GM19043 (cell line): Measurements from ENCODE around the gene CBX7.
"Not testable (repeated sequence)": the region's sequence is repeated elsewhere in the genome, so short reads cannot be mapped to it uniquely, and the experiment has no call there.

ENCODE experiments used
- ATAC-seq: cut with Tn5 transposase; IDR thresholded peaks from one replicate; pipeline ENCODE4 v1.9.1; 2021; ENCODE audit warnings: low read depth; ENCODE audit not compliant: unreplicated experiment

CBX7 gene

GRCh38 chr22:39174498-39175352, 22.2 kb upstream of the CBX7 start:
- ATAC-seq, result no peak

- ATAC-seq, result no peak
Measured at GRCh38 chr22:39173787-39174497, 21.5 kb upstream of the CBX7 start.

DNA sequence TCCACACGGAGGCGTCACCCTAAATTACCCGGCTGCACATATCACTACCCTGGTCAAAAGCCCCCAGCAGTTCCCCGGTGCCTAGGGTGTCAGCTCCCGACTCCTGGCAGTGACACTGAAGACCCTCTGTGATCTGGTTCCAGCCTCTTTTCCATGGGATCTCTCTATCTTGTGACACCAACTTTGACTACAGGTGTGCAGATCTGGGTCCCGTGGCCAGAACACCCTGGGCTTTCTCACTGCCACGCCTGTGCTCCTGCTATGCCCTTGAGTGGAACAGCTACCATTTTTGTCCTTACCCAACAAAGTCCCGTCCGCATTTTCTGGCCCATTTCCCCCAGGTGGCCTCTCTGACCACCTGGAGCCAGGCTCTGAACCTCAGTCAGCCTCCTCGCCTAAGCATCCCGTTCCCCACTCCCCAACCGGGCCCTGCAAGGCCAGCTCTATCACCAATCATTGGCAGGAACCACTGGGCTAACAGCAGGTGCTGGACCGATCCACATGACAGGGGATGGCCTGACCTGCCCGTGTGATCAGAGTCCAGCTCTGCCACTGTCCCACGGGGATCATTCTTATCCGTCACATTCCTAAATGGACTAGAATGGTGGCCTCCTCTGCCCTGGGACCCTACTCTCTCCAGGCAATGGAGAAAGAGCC, 20.7 kb upstream of the CBX7 start:
- ATAC-seq, result no peak

GRCh38 chr22:39172265-39173049, 20.0 kb upstream of the CBX7 start:
- not testable (repeated sequence) for ATAC-seq

- no peak for ATAC-seq
Measured at GRCh38 chr22:39171623-39172264, 19.3 kb upstream of the CBX7 start.

- ATAC-seq, result no peak
Measured at GRCh38 chr22:39170825-39171622, 18.5 kb upstream of the CBX7 start.

- no peak for ATAC-seq
Measured at GRCh38 chr22:39169797-39170466, 17.5 kb upstream of the CBX7 start.

GRCh38 chr22:39166547-39166946, 14.1 kb upstream of the CBX7 start:
- no peak for ATAC-seq

- ATAC-seq, result not testable (repeated sequence)
Measured at GRCh38 chr22:39156093-39156492, 3.6 kb upstream of the CBX7 start.

- ATAC-seq, result no peak
Measured at GRCh38 chr22:39155421-39155820, 2.9 kb upstream of the CBX7 start.

- no peak for ATAC-seq
Measured at GRCh38 chr22:39153220-39153717, 789 bp upstream of the CBX7 start.

DNA sequence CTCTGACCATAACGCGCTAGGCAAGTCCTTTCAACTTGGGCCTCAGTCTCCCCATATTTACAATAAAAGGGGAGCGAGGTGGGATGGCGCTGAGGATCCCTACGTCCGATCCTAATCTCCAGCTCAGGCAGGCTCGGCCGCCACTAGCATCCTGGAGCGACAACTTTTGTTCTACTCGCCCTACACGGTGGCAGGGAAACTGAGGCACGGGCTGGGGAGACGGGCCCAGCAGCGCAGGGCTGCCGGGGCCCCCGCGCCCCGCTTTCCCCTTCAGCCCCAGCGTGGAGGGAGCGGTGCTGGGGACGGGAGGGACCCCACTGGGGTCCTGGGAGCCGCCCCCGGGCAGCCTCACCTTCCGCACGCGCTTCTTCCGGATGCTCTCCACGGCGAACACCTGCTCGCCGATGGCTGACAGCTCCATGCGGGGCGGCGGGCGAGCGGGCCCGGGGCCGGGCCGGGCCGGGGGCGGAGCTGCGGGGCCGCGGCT, 413 bp downstream of the CBX7 start:
- no peak for ATAC-seq

DNA sequence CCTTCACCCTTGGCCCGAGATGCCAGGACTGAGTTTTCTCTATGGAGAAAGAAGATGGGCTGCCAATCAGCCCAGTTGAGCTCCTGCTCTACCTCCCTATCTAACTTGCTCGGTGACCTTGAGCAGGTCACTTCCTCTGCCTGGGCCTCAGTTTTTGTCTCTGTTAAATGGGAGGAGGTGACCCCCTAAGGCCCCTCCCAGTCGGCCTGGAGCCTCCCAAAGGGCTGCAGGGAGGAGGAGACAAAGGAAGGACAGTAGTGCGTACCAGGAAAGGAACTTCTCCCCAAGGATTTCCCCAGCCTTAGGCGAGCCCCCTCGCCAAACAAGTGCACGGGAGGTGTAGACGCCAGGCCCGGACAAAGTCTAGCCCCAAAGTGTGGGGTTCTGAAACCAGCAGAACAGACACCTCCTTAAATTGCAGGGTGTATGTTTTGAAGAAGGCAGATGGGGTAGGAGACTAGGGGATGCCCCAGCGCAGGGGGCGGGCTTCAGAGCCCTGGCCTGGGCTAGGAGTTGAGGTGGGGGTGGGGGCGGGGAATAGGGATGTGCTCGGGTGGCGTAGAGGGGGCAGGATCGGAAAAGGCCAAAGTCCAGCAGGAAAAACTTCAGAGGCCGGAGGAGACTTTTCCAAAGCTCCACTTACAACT, 1.0 kb downstream of the CBX7 start:
- no peak for ATAC-seq

DNA sequence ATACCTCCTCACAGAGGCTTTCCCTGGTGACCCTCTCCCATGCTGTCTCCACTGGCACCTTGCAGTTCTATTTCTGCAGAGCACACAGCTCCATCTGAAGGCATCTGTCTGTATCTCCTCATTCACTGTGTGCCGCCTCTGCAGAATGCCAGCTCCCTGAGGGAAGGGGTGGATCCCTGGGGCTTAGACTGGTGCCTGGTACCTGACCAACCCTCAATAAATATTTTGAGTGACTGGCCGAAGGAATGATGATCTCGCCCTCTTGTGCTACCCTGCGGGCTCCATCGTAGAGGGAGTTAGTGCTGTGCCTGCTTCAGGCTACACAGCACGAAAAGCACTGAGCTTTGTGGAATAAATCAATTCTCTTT, 1.6 kb downstream of the CBX7 start:
- no peak for ATAC-seq

DNA sequence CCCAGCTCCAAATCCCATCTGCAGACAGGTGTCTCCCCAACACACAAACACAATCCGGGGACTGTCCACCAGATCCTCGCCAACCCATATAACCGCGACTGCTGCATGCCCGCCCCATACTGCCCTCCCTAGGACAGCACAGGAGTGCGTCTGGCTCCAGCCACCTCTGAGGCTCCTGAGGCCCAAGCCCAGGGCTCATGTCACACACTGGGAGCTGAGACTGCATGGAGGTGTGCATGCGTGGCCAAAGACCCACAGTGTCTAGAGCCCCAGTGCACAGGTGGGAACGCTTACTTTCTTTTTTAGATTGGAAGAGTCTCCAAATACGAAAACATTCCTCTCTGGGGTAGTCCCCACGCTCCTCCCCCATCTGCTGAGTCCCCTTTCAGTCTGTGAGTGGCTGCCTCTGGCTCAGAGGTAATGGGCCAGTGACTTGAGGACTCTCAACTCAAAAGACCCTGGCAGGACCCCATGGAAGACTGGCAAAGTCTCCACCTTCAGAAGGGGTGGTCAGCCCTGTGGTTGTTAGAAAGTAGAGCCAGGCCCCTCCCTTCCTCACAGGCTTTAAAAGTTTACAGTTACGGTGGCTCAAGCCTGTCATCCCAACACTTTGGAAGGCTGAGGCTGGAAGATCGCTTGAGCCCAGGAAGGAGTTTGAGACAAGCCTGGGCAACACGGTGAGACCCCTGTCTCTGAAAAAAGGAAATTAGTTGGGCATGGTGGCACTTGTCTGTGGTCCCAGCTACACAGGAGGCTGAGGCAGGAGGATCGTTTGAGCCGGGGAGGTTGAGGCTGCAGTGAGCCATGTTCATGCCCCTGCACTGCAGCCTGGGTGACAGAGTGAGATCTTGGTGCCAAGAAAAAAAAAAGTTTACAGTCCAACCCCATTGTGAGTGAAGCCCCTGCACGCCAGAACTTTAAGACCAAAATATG, 2.3 kb downstream of the CBX7 start:
- no peak for ATAC-seq

DNA sequence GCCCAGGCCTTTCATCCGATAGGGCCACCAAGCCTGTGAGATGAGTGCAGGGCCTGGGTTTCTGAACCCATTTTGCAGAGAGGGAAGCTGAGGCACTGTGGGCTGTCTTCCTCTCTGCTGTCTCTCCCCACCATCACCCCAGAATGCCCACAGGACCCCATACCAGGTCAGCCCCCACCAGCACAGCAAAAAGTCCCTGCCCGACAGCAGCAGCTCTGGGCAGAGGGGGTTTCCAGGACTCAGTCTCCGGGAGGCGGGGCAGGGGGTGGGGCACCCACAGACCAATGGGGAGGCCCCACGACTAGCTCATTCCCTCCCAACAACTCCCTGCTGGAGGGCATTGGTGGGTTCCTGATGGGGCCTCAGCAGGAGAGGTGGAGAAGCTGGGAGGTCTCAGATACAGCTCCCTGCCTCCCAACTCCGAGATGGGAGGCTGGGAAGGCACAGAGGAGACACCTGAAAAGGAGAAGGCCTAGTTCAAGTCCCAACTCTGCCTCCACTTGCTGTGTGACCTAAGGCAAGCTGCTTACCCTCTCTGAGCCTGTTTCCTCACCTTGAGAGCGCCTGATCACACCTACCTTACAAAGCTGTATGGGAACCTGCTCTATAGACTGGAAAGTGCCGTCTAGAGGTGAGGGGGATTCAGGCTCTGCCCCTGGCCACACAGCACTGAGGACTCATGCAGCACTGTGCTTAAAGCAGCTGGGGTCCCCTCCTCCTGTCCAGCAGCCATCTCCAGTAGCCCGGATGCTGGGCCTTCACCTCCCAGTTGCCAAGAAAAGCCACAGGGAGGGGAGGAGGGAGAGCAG, 3.5 kb downstream of the CBX7 start:
- no peak for ATAC-seq
